Measurements from ENCODE around the gene SCAF4.
"Not testable (repeated sequence)": the region's sequence is repeated elsewhere in the genome, so short reads cannot be mapped to it uniquely, and the experiment has no call there.

SCAF4 gene

GRCh38 chr21:31658053-31658452 lies 73.9 kb downstream of the SCAF4 start:
- Histone ChIP-seq H3K27ac (no peak overlapping the region), H3K4me3 (no peak overlapping the region)

- Histone ChIP-seq H3K4me3 (no peak overlapping the region), H3K27ac (no peak overlapping the region)
These were observed 75.5 kb downstream of the SCAF4 start for GRCh38 chr21:31656199-31657095.

GRCh38 chr21:31654821-31655580 lies 76.9 kb downstream of the SCAF4 start:
- H3K4me3 ChIP-seq, H3K27ac ChIP-seq: not testable (repeated sequence)

GRCh38 chr21:31654340-31654739 lies 77.6 kb downstream of the SCAF4 start:
- no peak overlapping the region for H3K27ac ChIP-seq
- H3K4me3 ChIP-seq: no peak overlapping the region

- H3K27ac ChIP-seq, H3K4me3 ChIP-seq: not testable (repeated sequence)
These were observed 80.4 kb downstream of the SCAF4 start for GRCh38 chr21:31651491-31651890.

- no peak overlapping the region for H3K27ac ChIP-seq
These were observed 81.0 kb downstream of the SCAF4 start for GRCh38 chr21:31650930-31651329.

GRCh38 chr21:31647650-31648049 lies 84.3 kb downstream of the SCAF4 start:
- H3K27ac ChIP-seq: no peak overlapping the region
- no peak overlapping the region for H3K4me3 ChIP-seq

More at GRCh38 chr21:31650930-31651329, 81.0 kb downstream of the SCAF4 start:
- H3K4me3 ChIP-seq: no peak overlapping the region

GRCh38 chr21:31644643-31645042 lies 87.3 kb downstream of the SCAF4 start:
- H3K27ac ChIP-seq: no peak overlapping the region
- H3K4me3 ChIP-seq: no peak overlapping the region

- no peak overlapping the region for H3K4me3 ChIP-seq
- H3K27ac ChIP-seq: no peak overlapping the region
These were observed 90.4 kb downstream of the SCAF4 start for GRCh38 chr21:31641416-31641922.

GRCh38 chr21:31636874-31637273 lies 95.0 kb downstream of the SCAF4 start:
- no peak overlapping the region for H3K27ac ChIP-seq
- H3K4me3 ChIP-seq: no peak overlapping the region

- H3K4me3 ChIP-seq: no peak overlapping the region
- no peak overlapping the region for H3K27ac ChIP-seq
These were observed 96.9 kb downstream of the SCAF4 start for GRCh38 chr21:31634993-31635392.

GRCh38 chr21:31631881-31632280 lies 100.0 kb downstream of the SCAF4 start:
- not testable (repeated sequence) for H3K4me3 ChIP-seq, H3K27ac ChIP-seq

GRCh38 chr21:31629972-31630711 lies 101.8 kb downstream of the SCAF4 start:
- no peak overlapping the region for H3K27ac ChIP-seq
- H3K4me3 ChIP-seq: no peak overlapping the region

- H3K4me3 ChIP-seq: no peak overlapping the region
- H3K27ac ChIP-seq: no peak overlapping the region
These were observed 106.9 kb downstream of the SCAF4 start for GRCh38 chr21:31624961-31625491.

- no peak overlapping the region for H3K4me3 ChIP-seq
- H3K27ac ChIP-seq: no peak overlapping the region
These were observed 107.7 kb downstream of the SCAF4 start for GRCh38 chr21:31624181-31624580.

- H3K4me3 ChIP-seq: no peak overlapping the region
- no peak overlapping the region for H3K27ac ChIP-seq
These were observed 108.3 kb downstream of the SCAF4 start for GRCh38 chr21:31623664-31624063.

GRCh38 chr21:31622397-31622796 lies 109.5 kb downstream of the SCAF4 start:
- Histone ChIP-seq H3K4me3 (no peak overlapping the region), H3K27ac (no peak overlapping the region)
